Breast epithelium (tissue), 3 donors: ENCODE data around the gene TRAF3IP1.

Experiments used
- CTCF ChIP-seq, 3 donors: fragments of 450-650 bp; IDR thresholded peaks; one replicate each; pipeline ENCODE4 v1.5.1; 2016 to 2017; ENCODE audit warnings: antibody characterized with exemption in 3 of 3, mild to moderate bottlenecking in 3 of 3, moderate library complexity in 3 of 3
- POLR2A ChIP-seq: fragments of 450-650 bp; IDR thresholded peaks from one replicate; pipeline ENCODE4 v1.6.1; 2016; ENCODE audit warnings: antibody characterized with exemption, mild to moderate bottlenecking, moderate library complexity

GRCh38 chr2:238314576-238314975 is 5.7 kb upstream of the TRAF3IP1 start:
- TF ChIP-seq POLR2A (no peak), CTCF (IDR thresholded peaks at IDR 0.05) (no peak)
